Measurements from ENCODE around the gene ARSB.

The ARSB gene

DNA sequence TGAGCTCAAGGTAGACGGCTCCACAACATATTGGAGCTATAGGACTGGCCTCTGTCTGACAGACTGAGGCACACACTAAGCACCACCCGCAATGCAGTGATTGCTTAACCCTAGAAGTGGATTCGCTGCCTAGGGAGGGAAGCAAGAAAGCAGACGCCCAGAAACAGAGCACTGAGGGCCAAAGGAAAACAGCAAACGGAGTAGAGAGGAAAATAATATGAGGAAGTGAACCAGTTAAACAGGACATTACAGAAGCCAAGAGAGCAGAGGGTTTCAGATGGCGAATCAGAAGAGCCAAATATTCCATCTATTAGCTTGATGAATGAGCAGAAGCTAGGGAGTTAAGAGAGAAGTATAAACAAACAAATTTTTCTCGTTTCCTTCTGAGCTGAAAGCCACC is 197.3 kb downstream of the ARSB start:
- no peak for DNase-seq (ENCODE audit: extremely low read depth, low read depth)

DNA sequence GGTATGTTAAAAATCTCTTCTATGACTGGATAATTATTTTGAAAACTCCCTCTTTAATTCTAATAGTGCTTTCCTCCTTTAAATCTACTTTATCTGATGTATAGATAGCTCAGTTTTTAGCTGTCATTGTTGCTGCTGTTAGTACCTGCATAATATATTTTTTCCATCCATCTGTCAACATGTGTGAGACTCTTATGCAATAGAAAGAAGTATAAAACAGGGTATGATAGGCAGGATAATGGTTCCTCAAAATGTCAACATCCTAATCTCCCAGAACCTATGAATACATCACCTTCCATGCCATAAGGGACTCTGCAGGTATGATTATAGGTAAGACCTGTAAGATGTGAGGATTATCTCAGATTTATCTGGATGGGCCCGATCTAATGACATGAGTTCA is 199.7 kb downstream of the ARSB start:
- no peak for TF ChIP-seq CTCF (IDR thresholded peaks at IDR 0.05; ENCODE audit: low read depth, low read length)
- DNase-seq (ENCODE audit: extremely low read depth, low read depth) = no peak

More for the DNA sequence above, 197.3 kb downstream of the ARSB start:
- TF ChIP-seq CTCF (IDR thresholded peaks at IDR 0.05; ENCODE audit: low read depth, low read length) = no peak

- no peak for TF ChIP-seq CTCF (IDR thresholded peaks at IDR 0.05; ENCODE audit: low read depth, low read length)
- no peak for DNase-seq (ENCODE audit: extremely low read depth, low read depth)
These were observed 201.5 kb downstream of the ARSB start for GRCh38 chr5:78783434-78784130.

GRCh38 chr5:78782728-78783127 is 202.4 kb downstream of the ARSB start:
- no peak for TF ChIP-seq CTCF (IDR thresholded peaks at IDR 0.05; ENCODE audit: low read depth, low read length)
- DNase-seq (ENCODE audit: extremely low read depth, low read depth) = no peak

DNA sequence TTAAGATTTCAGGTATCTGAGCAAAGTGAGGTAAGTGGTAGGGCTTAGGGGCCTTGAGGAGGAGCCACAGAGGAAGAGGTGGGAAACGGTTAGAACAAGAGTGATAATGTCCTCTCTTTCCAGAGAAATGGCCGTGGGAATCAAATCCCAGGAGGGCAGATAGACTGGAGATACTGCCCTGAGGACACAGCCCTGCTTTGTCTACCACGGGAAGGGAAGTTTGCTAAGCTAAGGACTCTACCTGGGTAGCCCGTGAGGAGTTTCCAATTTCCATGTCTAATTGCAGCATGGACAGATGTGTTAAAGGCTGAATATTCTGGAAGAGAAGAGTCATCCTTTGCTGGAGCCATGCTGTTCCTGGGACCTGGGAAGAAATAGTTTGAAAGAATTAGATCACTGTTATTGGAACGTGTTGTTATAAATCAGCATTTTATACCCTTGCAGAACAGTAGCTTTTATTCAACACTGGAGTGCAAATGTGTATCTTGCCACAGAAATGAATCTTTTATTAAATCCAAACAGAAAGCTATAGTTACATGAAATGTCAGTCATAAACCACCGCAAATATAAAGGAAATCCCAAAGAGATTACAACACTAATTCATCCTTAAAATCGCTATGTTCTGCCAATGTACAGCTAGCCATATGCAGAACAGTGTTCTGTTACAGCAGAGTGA is 203.4 kb downstream of the ARSB start:
- no peak for TF ChIP-seq CTCF (IDR thresholded peaks at IDR 0.05; ENCODE audit: low read depth, low read length)
- no peak for DNase-seq (ENCODE audit: extremely low read depth, low read depth)

DNA sequence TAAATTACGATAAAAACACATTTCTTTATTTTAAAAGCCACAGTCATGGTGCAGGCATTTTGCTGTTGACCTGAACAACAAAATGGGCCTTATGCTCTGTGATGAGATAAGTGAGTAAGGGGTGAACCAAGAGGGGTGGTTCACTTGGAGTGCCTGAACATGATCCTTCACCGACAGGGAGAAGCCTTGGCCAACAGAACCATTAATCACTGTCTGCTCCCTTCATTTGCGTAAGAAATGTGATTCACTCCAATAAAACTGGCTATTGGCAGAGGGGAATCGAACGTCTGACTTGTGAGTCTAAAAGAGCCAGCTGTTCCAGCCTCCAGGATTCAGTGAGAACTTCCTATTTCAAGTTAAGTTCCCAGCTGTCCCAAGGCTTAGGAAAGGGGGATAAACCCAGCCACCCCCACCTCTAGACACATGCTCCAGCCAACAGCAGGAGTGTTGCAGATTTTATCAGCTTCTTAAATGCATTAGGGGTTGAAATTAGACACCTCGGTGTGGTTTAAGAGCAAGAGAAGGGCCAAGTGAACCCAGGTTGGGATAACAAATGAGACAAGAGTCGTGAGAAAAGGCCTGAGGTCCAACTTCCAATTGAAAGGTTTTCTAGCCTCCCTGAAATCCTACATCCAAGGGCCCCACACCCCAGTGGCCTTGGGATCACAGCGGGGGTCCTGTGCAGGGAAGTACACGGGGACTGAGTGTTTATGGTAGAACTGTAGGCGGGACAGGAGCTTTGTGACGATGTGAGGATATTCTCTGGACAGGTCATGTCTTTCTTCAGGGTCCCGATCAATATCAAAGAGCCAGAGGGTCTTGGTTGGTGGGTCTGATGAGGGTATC is 205.1 kb downstream of the ARSB start:
- no peak for DNase-seq (ENCODE audit: extremely low read depth, low read depth)
- no peak for TF ChIP-seq CTCF (IDR thresholded peaks at IDR 0.05; ENCODE audit: low read depth, low read length)

DNA sequence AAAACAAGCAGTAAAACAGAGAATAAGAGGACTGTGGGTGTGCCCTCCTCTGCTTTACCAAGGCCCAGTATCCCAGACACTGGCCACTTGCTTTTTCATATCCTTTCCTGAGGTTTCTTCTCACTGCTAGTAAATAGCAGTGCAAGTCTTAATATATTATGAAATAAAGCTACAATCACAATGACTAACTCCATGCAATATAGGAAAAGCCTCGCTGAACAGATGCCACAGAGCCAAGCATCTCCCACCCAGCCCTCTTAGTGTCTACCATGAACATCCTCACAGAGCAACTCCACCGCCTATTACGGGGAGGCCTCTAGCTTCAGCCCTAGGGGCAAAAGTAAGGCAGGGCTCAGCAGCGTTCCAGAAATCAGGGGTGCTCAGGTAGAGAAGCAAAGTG is 205.8 kb downstream of the ARSB start:
- no peak for TF ChIP-seq CTCF (IDR thresholded peaks at IDR 0.05; ENCODE audit: low read depth, low read length)
- DNase-seq (ENCODE audit: extremely low read depth, low read depth) = no peak

Measured in AG09319 (cell line).